ENCODE results near the gene OTOA. TPM values are rescaled to one million over a fixed set of nuclear protein-coding genes. Genes with fewer than 3 reads are reported as not detected.

OTOA gene
- total RNA-seq, 2 experiments from 2014 or later, result not detected

GRCh38 chr16:21620592-21620991 lies 43.2 kb upstream of the OTOA start:
- H4K20me1 ChIP-seq (ENCODE audit: insufficient read depth, low read length), result no peaks in the 10 kb centered on the region
- peaks cover 77% of the 10 kb centered on the region for H3K36me3 ChIP-seq (ENCODE audit: insufficient read depth, low read length)
- ChIA-PET CTCF (ENCODE audit: unreplicated experiment) (no interaction called here), POLR2A (interaction anchor here (1.6 kb wide), 1 partner anchor 15 kb away, joined by 7 read pairs; no protein-coding TSS in a partner anchor)
- no peaks in the 10 kb centered on the region for H3K9me2 ChIP-seq (ENCODE audit: insufficient read depth, low read length)
- H2AFZ ChIP-seq (ENCODE audit: low read length), result no peak overlapping the region
- peaks cover 7% of the 10 kb centered on the region; the same call in 1 of the 2 replicates for H3K79me2 ChIP-seq (ENCODE audit: insufficient read depth, low read depth, low read length)
- no peak overlapping the region for H3K27ac ChIP-seq (ENCODE audit: low read depth, low read length, poor library complexity, severe bottlenecking)
- BruUV-seq (replicated peaks), result no TSS peak
- no peaks in the 10 kb centered on the region for H3K9me3 ChIP-seq (ENCODE audit: low read length)
- intact Hi-C loops (cut with micrococcal nuclease; ENCODE audit: unreplicated experiment), result no loop called here
- DNase-seq (ENCODE audit: low spot score), result no peak
- H3K4me3 ChIP-seq (ENCODE audit: low read depth, low read length, poor library complexity, severe bottlenecking), result no peak overlapping the region
- peaks cover 18% of the 10 kb centered on the region for H3K4me1 ChIP-seq (ENCODE audit: insufficient read depth, low read length, poor library complexity, severe bottlenecking)
- TF ChIP-seq EZH2phosphoT487 (IDR thresholded peaks at IDR 0.05; ENCODE audit: borderline replicate concordance, low read depth, low read length), result no peak
- no peak for TF ChIP-seq CTCF (conservative IDR thresholded peaks at IDR 0.05; ENCODE audit: low read length)
- no peak overlapping the region for H3K4me2 ChIP-seq (ENCODE audit: low read length)

- BruUV-seq (replicated peaks), result no TSS peak
- CTCF ChIA-PET (ENCODE audit: unreplicated experiment), result no interaction called here
- intact Hi-C loops (cut with micrococcal nuclease; ENCODE audit: unreplicated experiment), result no loop called here
Observed at GRCh38 chr16:21622545-21622944, 41.2 kb upstream of the OTOA start.

More at GRCh38 chr16:21622545-21622944, 41.2 kb upstream of the OTOA start:
- H3K4me1 ChIP-seq (ENCODE audit: insufficient read depth, low read length, poor library complexity, severe bottlenecking), result peaks cover 15% of the 10 kb centered on the region
- H2AFZ ChIP-seq (ENCODE audit: low read length), result no peak overlapping the region
- TF ChIP-seq EZH2phosphoT487 (IDR thresholded peaks at IDR 0.05; ENCODE audit: borderline replicate concordance, low read depth, low read length) (no peak), CTCF (conservative IDR thresholded peaks at IDR 0.05; ENCODE audit: low read length) (no peak)
- no peak overlapping the region for H3K4me2 ChIP-seq (ENCODE audit: low read length)
- H3K9me3 ChIP-seq (ENCODE audit: low read length), result no peaks in the 10 kb centered on the region
- POLR2A ChIA-PET, result interaction anchor here (0.5 to 1.2 kb wide), 2 partner anchors 9 to 16 kb away, joined by 3 to 5 read pairs; no protein-coding TSS in a partner anchor
- peaks cover 80% of the 10 kb centered on the region for H3K36me3 ChIP-seq (ENCODE audit: insufficient read depth, low read length)
- no peaks in the 10 kb centered on the region for H3K79me2 ChIP-seq (ENCODE audit: insufficient read depth, low read depth, low read length)
- no peaks in the 10 kb centered on the region for H3K9me2 ChIP-seq (ENCODE audit: insufficient read depth, low read length)
- H3K27ac ChIP-seq (ENCODE audit: low read depth, low read length, poor library complexity, severe bottlenecking), result no peak overlapping the region
- H3K4me3 ChIP-seq (ENCODE audit: low read depth, low read length, poor library complexity, severe bottlenecking), result no peak overlapping the region
- no peak for DNase-seq (ENCODE audit: low spot score)
- H4K20me1 ChIP-seq (ENCODE audit: insufficient read depth, low read length), result no peaks in the 10 kb centered on the region

All from OCI-LY7 (cell line).